Suppressor macrophage treated with lipopolysaccharide for 4 hours (primary cell): ENCODE measurements around the gene TBCD.

ENCODE experiments used
- DNase-seq: peaks from one replicate; pipeline ENCODE4 v3.0.0-alpha.2; 2020

TBCD gene

DNA sequence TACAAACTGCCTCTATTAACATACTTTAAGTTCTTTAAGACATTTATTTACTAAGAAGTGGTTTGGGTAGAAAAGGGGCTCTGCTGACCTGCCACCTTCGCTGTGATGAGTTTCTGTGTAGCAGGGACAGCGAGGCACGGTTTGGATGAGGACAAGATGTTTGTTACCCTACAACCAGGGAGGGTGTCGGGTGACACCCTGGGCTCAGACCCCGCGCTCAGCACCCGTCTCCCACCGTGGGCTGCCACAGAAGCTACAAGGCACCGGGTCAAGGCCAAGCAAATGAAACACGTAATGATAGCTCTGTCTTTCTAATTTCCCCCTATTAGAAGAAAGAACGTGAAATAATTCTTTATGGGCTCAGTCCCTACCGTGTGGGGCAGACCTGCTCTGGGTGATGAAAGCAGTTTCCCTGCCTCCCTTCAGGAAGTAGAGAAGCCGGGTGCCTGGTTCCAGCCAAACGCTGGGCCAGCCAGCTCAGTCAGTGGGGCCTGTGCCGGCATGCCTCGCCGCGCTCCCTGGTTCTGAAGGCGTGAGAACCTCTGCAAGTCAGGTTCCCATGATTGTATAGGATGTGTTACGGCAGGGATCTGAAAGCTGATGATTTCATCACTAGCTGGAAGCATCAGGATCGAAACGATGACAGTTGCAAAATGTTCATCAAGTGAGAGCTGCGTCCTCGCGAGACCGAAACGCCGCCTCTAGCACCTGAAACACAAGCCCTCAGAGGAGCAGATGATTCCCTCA is 84.1 kb downstream of the TBCD start:
- DNase-seq: peak; percentile 51

DNA sequence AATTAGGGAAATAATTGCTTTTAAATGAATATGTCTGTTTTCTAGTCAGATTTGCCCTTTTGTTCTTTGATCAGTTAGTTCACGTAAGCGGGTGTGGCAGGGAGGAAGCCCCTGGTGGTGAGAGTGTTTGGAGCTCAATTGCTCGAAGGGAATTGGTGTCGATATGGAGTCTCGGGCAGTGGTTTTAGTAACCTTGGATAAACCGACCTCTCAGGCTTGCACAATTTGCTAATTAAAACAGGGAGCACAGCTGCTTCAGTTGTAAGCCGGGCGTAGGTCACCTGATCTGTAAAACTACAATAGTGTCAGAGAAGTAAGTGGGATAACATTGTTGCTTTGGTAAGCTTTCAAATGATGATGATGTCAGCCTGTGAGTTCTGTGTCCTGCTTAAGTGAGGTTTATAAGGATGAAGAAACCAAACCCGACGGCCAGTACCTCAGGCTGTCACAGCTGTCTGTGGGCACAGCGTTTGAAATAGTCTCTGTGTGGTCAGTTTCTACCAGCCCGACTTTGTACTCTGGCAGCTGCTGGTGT is 85.0 kb downstream of the TBCD start:
- DNase-seq: peak; percentile 73

DNA sequence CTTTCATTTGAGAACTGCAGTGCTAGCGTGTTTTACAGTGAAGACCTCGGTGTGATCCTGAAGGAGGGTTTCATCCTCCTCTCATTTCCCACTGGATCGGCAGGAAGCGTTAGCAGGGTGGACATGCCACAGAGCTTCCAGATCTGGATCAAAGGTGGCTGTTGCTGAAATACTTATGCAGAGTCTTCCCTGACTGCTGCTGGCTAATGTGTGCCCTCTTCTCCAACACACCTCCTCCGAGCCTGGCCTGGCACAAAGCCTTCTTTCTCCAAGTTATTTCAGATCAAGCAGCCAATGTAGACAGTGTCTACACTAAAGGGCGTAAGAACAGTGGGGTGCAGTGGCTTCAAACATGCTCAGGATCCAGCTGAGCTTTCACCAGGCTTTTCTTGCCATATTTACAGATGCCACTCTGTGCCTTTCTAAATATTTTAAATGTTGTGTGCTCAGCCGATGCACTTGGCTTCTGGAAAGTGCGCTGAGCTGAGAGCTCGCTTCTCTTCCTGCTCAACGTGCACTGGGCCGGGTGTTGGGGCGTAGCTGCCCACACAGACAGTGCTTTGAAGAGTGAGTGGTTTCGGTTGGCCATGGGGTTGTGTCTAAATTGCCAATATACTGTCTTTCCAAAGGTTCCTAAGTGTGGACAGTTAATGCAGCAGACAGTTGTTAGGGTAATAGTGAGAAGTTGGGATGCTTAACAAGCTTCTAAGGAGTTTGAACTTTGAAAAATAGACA is 85.9 kb downstream of the TBCD start:
- peak; percentile 19 for DNase-seq

DNA sequence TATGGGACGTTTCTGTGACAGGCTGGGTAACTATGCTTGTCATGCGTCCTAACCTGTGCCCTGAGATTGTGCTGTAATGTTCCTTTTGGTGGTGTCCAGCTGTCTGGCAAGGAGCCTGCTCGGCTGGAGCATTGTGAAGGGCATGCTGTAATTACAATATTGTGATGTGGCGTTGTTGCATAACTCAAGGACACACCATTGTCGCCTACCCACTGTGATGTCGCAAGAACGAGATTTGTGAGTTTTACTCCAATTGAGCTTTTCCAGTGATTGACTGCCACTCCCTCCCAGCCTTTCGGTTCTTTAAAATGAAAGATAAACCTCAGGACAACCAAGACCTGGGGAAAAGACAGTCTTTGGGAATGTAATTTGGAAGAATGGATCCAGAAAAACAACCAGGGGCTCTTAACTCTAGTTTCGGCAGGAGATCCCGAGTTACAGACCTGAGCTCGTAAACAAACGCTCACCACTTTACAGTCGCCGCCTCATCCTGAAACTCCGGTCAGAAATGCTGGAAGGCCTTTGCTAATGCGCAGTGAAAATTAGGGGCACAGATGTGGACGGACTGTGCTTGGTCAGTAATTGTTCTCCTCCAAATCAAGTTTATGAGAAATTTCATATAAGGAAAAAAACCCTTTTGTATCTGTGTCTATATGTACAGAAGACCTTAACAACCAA is 86.7 kb downstream of the TBCD start:
- DNase-seq: peak; percentile 91

DNA sequence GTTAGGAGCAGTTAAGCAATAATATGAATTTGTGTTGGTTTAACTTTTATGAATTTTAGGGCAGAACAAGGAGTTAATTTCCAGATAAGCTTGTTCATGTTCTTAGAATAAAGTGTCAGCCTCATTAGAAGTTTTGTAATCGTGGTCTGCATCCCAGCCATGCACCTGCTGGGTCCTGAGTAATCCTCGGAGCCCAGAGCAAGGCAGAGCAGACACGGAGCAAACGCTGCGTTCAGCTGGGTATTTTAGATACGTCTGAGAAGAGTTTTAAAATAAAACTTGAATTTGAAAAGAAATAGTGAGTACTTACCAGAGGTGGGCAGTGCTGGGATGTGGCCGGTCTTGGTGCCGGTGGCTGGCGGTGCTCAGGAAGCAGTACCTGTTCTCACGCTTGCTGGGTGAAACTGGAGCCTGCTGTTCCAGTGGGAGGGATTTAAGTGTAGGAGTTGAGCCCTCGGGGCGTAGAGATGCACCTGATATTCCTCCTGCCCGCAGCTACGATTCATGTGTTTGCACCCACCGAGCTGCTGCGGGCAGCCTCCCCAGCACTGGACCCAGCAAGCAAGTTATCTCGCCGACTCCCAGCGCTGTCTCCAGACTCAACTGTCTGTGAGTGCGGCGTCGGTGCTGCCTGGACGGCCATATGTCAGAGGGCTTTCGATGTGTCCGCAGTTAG is 87.9 kb downstream of the TBCD start, which contains the start of gene ZNF750:
TSS of gene ZNF750 (minus strand) at position 406 of the 676 bp plus-strand sequence. CDS start 7,568 bp downstream, outside the sequence.
- DNase-seq: no peak

DNA sequence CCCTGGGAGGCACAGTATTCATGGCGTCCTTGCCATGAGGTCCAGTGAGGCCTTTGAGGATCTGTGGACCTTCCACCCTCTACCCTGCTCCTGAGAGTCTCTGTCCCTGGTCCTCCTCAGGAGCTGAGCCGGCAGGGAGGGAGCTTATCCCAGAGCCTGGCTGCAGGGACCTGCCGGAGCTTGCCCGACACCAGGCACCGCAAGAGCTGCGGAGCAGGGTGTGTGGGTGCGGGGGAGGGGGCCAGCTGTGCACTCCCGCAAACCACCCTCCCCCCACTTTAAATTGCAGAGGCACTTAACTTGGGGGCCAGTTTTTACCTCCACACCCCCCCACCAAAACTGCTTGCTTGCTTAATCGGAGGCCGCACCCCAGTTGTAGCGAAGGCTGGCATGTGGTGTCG is 88.6 kb downstream of the TBCD start:
- DNase-seq: no peak

DNA sequence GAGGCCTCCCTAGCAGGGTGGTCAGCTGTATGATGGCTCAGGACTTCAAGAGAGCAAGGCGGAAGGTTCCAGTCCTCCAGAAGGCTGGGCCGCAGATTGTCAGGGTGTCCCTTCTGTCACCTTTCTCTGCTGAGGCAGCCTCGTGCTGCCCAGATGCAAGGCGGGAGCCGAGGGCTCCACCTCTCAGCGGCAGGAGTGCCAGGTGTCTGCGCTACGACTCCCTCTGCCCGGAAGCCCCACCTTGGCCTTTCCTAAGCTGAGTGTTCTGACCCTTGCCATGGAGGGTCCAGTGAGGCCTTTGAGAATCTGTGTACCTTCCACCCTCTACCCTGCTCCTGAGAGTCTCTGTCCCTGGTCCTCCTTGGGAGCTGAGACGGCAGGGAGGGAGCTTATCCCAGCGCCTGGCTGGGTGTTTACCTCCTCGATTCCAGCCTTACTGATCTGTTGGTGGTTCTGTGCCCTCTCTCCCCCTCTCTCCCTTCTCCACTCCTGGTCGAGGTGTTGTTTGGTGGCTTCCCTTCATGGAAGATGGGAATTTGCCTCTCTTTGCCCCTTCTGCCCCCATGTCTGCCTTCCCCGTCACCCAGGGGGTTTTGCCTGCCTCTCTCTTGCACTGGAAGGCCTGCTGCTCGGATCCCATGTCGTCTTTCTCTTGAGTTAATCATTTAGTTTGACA is 90.2 kb downstream of the TBCD start:
- no peak for DNase-seq

DNA sequence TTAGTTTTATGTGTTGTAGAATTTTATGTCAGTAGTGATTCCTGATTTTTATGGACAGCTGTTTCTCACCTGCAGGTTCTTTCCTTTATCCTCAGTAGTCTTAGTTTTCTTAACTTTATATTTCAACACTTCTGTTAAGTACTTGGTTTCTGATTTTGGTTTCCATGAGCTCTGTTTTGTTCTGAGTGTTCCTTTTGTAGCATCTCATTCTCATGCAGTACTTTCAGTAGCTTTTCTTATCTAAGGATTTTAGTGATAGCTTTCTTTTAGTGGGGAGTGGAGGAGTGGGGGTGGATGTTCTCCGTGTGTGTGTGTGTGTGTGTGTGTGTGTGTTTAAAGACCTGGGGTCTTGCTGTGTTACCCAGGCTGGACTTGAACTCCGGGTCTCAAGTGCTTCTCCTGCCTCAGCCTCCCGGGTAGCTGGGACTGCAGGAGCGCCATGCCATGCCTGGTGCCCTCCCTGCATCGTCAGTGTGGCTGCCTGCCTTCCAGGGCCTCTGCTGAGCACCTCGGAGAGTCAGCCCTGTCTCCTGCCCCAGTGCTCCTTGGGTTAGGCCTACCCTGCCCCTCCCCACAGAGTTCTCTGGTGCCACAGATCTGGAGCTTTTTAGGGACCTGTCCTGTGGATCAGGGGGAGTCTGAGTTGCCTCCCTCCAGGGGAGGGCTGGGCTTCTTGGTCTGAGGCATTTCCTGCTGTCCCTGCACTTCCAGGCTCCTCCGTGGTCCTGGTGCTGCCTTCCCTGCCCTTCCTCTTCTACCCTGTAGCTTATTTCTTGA is 92.2 kb downstream of the TBCD start:
- no peak for DNase-seq

DNA sequence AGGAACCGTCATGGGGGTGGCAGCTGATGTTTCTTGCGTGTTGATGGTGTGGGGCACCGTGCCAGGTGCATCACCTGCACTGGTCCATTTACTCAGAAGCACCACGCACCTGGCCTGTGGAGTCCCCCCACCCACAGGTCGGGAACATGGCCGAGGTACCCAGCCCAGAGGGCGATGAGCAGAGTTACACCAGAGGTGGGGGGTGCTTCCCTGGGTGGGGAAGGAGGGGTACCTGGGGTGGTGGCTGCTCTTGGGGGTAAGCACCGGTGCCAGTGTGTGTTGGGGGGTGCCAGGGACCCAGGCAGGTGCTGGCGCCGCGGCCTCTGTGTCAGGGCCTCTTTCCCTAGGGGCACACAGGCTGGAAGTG is 92.9 kb downstream of the TBCD start:
- DNase-seq: no peak

DNA sequence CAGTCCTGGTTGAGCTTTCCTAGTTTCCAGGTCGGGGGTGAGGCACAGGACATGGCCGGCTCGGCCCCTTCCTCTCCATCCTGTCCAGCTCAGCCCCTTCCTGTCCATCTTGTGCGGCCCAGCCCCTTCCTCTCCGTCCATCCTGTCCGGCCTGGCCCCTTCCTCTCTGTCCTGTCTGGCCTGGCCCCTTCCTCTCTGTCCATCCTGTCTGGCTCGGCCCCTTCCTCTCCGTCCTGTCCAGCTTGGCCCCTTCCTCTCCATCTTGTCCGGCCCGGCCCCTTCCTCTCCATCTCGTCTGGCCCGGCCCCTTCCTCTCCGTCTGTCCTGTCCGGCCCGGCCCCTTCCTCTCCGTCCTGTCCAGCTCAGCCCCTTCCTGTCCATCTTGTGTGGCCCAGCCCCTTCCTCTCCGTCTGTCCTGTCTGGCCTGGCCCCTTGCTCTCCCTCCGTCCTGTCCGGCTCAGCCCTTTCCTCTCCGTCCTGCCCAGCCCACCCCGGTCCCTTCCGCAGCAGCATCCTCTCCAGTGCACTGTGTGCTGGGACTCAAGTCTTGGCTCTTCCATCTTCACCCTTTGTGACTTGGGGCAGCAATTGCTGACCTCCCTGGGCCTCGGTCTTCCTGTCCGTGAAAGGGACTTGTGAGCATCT is 93.4 kb downstream of the TBCD start:
- DNase-seq: no peak

DNA sequence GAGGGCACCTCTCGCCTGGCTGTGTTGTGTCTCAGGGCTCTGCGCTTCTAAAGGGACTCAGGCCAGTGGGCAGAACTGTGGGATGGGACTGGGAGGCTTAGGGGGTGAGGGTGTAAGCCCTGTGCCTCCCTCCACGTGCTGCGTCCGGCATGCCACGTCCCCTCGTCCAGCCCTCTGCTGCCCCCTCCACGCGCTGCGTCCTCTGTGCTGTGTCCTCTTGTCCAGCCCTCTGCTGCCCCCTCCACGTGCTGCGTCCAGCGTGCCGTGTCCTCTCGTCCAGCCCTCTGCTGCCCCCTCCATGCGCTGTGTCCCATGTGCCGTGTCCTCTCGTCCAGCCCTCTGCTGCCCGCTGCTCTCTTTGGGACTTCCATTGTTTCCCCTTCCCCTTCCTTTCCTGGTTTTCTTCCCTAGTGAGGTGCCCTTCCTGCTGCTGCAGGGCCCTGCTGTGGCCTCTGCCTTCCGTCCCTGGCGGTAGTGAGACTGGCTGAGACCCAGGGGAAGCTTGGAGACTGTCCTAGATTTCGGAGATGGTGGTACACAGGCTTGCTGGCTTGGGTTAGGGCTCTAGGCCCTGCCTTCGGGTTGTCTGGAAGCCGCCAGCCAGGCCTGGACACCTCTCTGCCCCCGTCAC is 94.3 kb downstream of the TBCD start:
- no peak for DNase-seq

DNA sequence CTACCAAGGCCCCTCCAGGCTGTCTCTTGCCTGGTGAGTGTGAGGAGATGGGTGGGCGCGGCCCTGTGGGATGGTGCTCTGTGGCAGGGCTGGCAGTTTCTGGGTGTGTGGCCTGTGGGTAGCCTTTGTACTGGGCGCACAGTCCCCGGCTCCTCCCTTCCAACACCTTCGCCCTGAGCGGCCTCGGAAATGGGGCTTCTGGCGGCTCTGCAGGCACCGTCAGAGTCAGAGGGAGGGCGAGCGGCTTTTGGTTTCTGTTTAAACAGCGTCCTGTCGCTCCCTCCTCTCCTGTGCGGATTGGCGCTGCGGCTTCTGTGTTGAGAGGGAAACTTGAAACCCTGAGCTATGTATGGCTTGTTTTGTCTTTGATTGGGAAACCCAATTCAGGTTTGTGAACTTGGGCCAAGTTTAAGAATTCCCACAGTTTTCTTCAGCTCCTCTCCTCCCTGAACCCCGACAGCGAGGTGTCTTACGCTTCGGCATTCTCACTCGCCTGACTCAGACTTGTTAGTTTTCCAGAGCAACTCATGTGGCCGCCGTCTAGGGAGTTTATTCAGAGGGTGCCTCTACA is 96.2 kb downstream of the TBCD start:
- no peak for DNase-seq

DNA sequence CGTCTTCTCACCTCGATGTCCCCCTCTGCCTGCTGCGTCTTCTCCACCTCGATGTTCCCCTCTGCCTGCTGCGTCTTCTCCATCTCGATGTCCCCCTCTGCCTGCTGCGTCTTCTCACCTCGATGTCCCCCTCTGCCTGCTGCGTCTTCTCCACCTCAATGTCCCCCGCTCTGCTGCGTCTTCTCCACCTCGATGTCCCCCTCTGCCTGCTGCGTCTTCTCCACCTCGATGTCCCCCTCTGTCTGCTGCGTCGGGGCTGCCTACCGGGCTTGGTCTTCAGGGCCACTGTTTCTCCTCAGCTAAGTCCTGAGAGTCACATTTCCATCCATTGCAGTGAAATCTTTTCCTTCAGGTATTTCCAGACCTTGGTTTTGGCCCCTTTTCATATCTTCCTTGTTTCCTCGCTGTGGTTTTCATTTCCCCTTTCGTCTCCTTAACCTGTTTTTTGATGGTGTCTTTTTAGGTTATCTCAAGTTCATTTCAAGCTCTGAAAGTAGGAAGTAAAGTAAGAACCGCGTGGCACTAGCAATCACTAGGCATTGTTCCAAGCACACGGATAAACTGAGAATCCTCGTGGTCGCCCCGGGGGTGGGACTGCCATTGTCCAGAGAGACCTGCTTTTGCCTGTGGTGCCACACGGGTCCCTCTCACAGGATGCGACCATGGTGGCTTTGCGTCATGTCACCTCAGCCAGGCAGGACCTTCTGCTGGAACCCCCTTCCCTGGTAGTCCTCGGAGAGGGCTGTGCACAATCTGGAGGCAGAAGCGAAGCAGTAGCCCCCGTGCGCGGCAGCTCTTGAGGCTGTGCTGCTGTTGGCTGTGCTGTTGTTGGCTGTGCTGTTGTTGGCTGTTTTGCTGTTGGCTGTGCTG is 97.4 kb downstream of the TBCD start:
- no peak for DNase-seq

DNA sequence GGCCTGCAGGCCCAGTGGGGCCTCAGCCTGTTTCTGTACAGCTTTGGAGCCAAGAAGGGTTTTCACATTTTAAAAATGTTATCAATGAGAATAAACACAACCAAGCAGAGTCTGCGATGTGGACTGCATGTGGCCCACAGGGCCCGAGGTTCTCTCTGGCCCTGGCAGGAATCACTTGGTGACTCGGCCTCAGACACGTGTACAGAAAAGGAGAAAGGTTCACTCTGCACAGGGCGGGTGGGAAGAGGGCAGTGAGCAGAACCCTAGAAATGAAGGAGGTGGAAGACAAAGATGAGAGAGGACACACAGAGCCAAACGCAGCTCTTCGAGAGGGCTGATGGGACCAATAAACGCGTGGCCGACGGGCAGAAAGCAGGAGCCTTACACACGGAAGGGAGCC is 99.5 kb downstream of the TBCD start:
- no peak for DNase-seq

DNA sequence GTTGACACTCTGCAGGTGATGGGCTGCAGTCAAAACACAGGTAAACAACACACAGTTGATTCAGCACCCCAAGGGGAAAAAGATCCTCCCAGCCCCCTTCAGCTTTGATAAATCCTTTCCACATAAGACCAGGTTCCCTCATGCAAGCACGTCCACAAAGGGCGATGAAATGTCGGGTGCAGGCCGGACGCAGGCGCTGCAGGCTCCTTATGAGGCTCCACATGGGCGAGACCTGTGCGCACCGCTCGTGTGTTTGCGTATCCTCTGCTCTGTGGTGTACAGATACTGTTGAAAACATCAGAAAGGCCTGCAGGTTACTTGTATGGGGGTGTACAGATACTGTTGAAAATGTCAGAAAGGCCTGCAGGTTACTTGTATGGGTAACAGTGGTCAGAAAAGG is 102.4 kb downstream of the TBCD start:
- DNase-seq: no peak

DNA sequence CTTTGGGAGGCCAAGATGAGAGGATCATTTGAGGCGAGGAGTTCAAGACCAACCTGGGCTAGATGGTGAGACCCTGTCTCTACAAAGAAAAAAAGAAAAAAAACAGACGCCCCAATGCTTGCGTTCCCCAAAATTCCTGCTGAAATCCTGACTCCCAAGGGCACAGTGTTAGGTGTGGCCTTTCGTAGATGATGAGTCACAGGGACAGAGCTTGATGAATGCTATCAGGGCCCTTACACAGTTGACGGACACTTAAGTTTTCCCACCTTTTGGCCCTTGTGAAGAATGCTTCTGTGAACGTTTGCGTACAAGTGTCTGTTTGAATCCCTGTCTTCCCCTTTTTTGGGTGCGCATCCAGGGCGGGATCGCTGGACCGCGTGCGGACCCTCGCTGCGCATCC is 104.5 kb downstream of the TBCD start:
- DNase-seq: no peak

DNA sequence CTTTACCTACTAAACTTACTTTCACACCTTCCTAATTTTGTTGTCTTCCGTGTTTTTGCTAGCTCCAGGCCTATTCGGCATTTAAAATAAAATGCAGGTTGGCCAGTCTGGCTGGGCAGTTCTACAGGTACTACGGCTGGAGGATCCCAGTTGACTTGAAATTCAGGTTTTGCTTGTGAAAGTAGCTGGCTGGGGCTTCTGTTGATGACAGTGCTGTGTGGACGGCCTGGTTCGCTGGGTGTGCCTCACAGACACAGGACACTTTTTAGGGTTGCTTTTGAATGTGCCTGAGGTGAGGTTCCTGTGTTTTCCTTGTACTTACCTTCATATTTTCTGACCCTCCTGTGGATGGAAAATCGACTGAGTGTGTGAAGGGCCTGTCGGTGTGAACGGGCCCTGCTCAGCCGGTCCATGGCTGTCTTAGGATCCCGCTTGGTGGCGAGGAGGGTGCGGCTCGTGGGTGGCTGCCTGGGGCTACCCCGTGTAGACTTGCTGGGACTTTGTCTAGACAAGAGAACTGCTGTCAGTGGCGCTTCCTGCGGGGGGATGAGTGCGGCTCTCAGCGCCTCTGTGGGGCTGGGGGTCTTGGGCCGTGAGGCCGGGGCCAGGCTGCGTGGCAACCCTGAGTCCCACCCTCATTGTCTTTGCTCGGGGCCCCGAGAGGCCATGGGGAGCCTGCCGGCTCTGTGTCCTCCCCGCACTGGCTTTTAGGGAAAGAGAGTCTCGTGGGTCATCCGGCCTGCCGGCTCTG is 106.7 kb downstream of the TBCD start:
- no peak for DNase-seq
